IPS-15b (cell line): ENCODE measurements around the gene RARRES2.
A peak's percentile ranks its signal among the peaks of the same experiment; 100 is the strongest.

Source experiments
- H3K27me3 ChIP-seq: one replicate; pipeline ENCODE4 v1.6.1; 2013; ENCODE audit warnings: low read length; ENCODE audit not compliant: control insufficient read depth, insufficient read depth
- H3K36me3 ChIP-seq: one replicate; pipeline ENCODE4 v1.6.1; 2013; ENCODE audit warnings: low read length; ENCODE audit not compliant: control insufficient read depth, insufficient read depth
- H3K4me1 ChIP-seq: one replicate; pipeline ENCODE4 v1.6.1; 2013; ENCODE audit warnings: mild to moderate bottlenecking, low read length; ENCODE audit not compliant: control insufficient read depth, insufficient read depth
- H3K4me3 ChIP-seq: one replicate; pipeline ENCODE4 v1.5.1; 2013; ENCODE audit warnings: low read depth, low read length
- H3K9ac ChIP-seq: one replicate; pipeline ENCODE4 v1.6.1; 2013; ENCODE audit warnings: low read depth, mild to moderate bottlenecking, low read length
- H3K9me3 ChIP-seq: one replicate; pipeline ENCODE4 v1.6.1; 2013; ENCODE audit warnings: mild to moderate bottlenecking, low read length; ENCODE audit not compliant: control insufficient read depth, insufficient read depth

The RARRES2 gene

GRCh38 chr7:150375662-150376521, 34.5 kb upstream of the RARRES2 start:
- Histone ChIP-seq H3K9ac (no peak overlapping the region), H3K4me3 (no peak overlapping the region), H3K36me3 (peaks cover 31% of the 10 kb centered on the region), H3K27me3 (no peaks in the 10 kb centered on the region), H3K9me3 (no peaks in the 10 kb centered on the region), H3K4me1 (peaks cover 25% of the 10 kb centered on the region)

GRCh38 chr7:150374472-150374871, 33.0 kb upstream of the RARRES2 start:
- peaks cover 26% of the 10 kb centered on the region for H3K4me1 ChIP-seq
- H3K9me3 ChIP-seq: no peaks in the 10 kb centered on the region
- H3K9ac ChIP-seq: no peak overlapping the region

GRCh38 chr7:150374026-150374425, 32.6 kb upstream of the RARRES2 start:
- H3K4me1 ChIP-seq: peaks cover 26% of the 10 kb centered on the region

More at GRCh38 chr7:150374472-150374871, 33.0 kb upstream of the RARRES2 start:
- no peaks in the 10 kb centered on the region for H3K27me3 ChIP-seq
- H3K36me3 ChIP-seq: peaks cover 42% of the 10 kb centered on the region
- H3K4me3 ChIP-seq: no peak overlapping the region

GRCh38 chr7:150373049-150373801, 31.8 kb upstream of the RARRES2 start:
- Histone ChIP-seq H3K4me1 (peaks cover 26% of the 10 kb centered on the region), H3K4me3 (no peak overlapping the region), H3K27me3 (no peaks in the 10 kb centered on the region), H3K9ac (peak overlapping the region; percentile 24), H3K36me3 (peaks cover 42% of the 10 kb centered on the region), H3K9me3 (no peaks in the 10 kb centered on the region)

More at GRCh38 chr7:150374026-150374425, 32.6 kb upstream of the RARRES2 start:
- no peaks in the 10 kb centered on the region for H3K9me3 ChIP-seq
- H3K9ac ChIP-seq: no peak overlapping the region
- peaks cover 42% of the 10 kb centered on the region for H3K36me3 ChIP-seq
- H3K27me3 ChIP-seq: no peaks in the 10 kb centered on the region
- H3K4me3 ChIP-seq: no peak overlapping the region

GRCh38 chr7:150372271-150373048, 31.0 kb upstream of the RARRES2 start:
- H3K9ac ChIP-seq: peak overlapping the region; percentile 24
- peaks cover 42% of the 10 kb centered on the region for H3K36me3 ChIP-seq
- H3K27me3 ChIP-seq: no peaks in the 10 kb centered on the region
- H3K9me3 ChIP-seq: no peaks in the 10 kb centered on the region
- no peak overlapping the region for H3K4me3 ChIP-seq
- H3K4me1 ChIP-seq: peaks cover 20% of the 10 kb centered on the region

GRCh38 chr7:150371996-150372270, 30.5 kb upstream of the RARRES2 start:
- peaks cover 16% of the 10 kb centered on the region for H3K4me1 ChIP-seq
- peaks cover 42% of the 10 kb centered on the region for H3K36me3 ChIP-seq
- H3K9me3 ChIP-seq: no peaks in the 10 kb centered on the region
- no peak overlapping the region for H3K4me3 ChIP-seq
- no peaks in the 10 kb centered on the region for H3K27me3 ChIP-seq
- H3K9ac ChIP-seq: no peak overlapping the region

GRCh38 chr7:150371131-150371995, 29.9 kb upstream of the RARRES2 start:
- H3K9ac ChIP-seq: no peak overlapping the region
- no peaks in the 10 kb centered on the region for H3K27me3 ChIP-seq
- H3K4me1 ChIP-seq: peaks cover 11% of the 10 kb centered on the region

GRCh38 chr7:150370612-150371071, 29.2 kb upstream of the RARRES2 start:
- Histone ChIP-seq H3K27me3 (no peaks in the 10 kb centered on the region), H3K4me1 (peaks cover 7% of the 10 kb centered on the region), H3K9me3 (no peaks in the 10 kb centered on the region), H3K9ac (no peak overlapping the region), H3K36me3 (peaks cover 42% of the 10 kb centered on the region), H3K4me3 (no peak overlapping the region)

More at GRCh38 chr7:150371131-150371995, 29.9 kb upstream of the RARRES2 start:
- Histone ChIP-seq H3K4me3 (no peak overlapping the region), H3K36me3 (peaks cover 42% of the 10 kb centered on the region), H3K9me3 (no peaks in the 10 kb centered on the region)

GRCh38 chr7:150369748-150370501, 28.5 kb upstream of the RARRES2 start:
- Histone ChIP-seq H3K9ac (peak overlapping the region; percentile 85), H3K9me3 (no peaks in the 10 kb centered on the region), H3K27me3 (no peaks in the 10 kb centered on the region), H3K36me3 (peaks cover 42% of the 10 kb centered on the region), H3K4me3 (peak overlapping the region; percentile 87), H3K4me1 (peaks cover 7% of the 10 kb centered on the region)

GRCh38 chr7:150368884-150369747, 27.7 kb upstream of the RARRES2 start:
- no peaks in the 10 kb centered on the region for H3K9me3 ChIP-seq
- no peaks in the 10 kb centered on the region for H3K27me3 ChIP-seq
- peaks cover 36% of the 10 kb centered on the region for H3K36me3 ChIP-seq
- H3K9ac ChIP-seq: peak overlapping the region; percentile 85
- H3K4me1 ChIP-seq: peaks cover 7% of the 10 kb centered on the region
- peak overlapping the region; percentile 87 for H3K4me3 ChIP-seq
